Activated T-helper 1 cell treated with anti-CD3 and anti-CD28 coated beads, Interleukin-12 subunit alpha, Interleukin-12 subunit beta, Interleukin-2, Interleukin-4 antibody, amounts not matched to agents 30 ng/mL and 10 ng/mL and 1 ng/mL, durations not matched to agents 14 hours and 24 hours and 36 hours (primary cell): ENCODE measurements around the gene PIK3C2G. TPM values are rescaled to one million over a fixed set of nuclear protein-coding genes. Genes with fewer than 3 reads are reported as not detected.

Source experiments
- DNase-seq: peaks from one replicate; pipeline ENCODE4 v3.0.0; 2021; ENCODE audit warnings: low spot score
- H3K27ac Mint-ChIP-seq: one replicate; pipeline ENCODE4 v1.8.0; 2021; ENCODE audit warnings: mild to moderate bottlenecking, mixed read lengths
- H3K27me3 Mint-ChIP-seq: one replicate; pipeline ENCODE4 v1.8.0; 2022; ENCODE audit warnings: mild to moderate bottlenecking, moderate library complexity, mixed read lengths; ENCODE audit not compliant: insufficient read depth
- H3K36me3 Mint-ChIP-seq: one replicate; pipeline ENCODE4 v1.8.0; 2021; ENCODE audit warnings: low read depth, mixed read lengths
- H3K4me1 Mint-ChIP-seq: one replicate; pipeline ENCODE4 v1.8.0; 2021; ENCODE audit warnings: low read depth, mixed read lengths
- H3K4me3 Mint-ChIP-seq: one replicate; pipeline ENCODE4 v1.8.0; 2021; ENCODE audit warnings: mild to moderate bottlenecking, moderate library complexity, mixed read lengths
- H3K9me3 Mint-ChIP-seq: one replicate; pipeline ENCODE4 v1.8.0; 2021; ENCODE audit warnings: mixed read lengths
- intact Hi-C: fragments of 100-400 bp; cut with micrococcal nuclease; formaldehyde crosslinking; loops from one replicate; pipeline ENCODE4 v1.15.1; 2024
- total RNA-seq: library from RNA; stranded (reverse); gene quantifications from 2 replicates; pipeline ENCODE4 v1.2.3, GENCODE V29; 2022

Gene PIK3C2G
- total RNA-seq, 1 donor from 2014 or later: not detected

DNA sequence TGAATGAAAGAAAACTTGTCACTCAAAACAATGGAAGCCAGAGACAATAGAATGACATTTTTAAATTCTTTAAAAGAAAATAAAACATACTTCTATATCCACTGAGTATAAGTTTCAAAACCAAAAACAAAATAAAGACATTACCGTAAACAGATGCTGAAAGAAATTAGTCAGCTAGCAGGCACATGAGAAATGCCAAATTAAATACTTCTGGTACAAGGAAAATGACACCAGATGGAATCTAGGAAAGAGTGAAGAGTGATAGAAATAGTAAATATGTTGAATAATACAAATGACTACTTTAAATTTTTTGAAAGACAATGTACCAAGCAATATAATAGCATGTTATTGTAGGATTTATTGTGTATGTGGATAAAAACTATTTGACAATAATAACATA, 23.8 kb downstream of the PIK3C2G start:
- Mint-ChIP-seq H3K9me3 (peaks cover 6% of the 10 kb centered on the region), H3K36me3 (no peaks in the 10 kb centered on the region), H3K4me1 (no peaks in the 10 kb centered on the region), H3K27me3 (no peaks in the 10 kb centered on the region), H3K27ac (no peak overlapping the region), H3K4me3 (no peak overlapping the region)
- intact Hi-C loops: no loop called here
- no peak for DNase-seq

DNA sequence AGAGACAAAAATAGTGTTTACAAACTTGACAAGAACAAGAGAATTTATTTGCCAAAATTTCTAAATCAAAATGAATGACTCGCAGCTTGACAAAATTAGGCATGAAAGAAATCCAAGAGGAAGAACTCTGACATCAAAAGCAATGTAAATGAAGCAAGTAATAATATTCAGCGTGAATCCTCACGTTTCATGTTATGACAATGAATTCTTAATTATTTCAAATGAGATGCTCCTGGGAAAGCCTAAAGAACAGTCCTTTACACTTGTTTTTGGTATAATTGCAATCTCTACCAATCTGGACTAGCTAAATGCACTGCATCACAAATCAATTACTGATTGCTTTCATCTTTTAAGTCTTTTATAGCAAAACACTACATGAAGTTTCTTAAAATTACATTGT, 29.1 kb downstream of the PIK3C2G start:
- no peak overlapping the region for H3K4me3 Mint-ChIP-seq
- intact Hi-C loops: no loop called here
- H3K27ac Mint-ChIP-seq: no peak overlapping the region
- no peaks in the 10 kb centered on the region for H3K4me1 Mint-ChIP-seq
- H3K36me3 Mint-ChIP-seq: no peaks in the 10 kb centered on the region
- H3K27me3 Mint-ChIP-seq: no peaks in the 10 kb centered on the region
- peaks cover 3% of the 10 kb centered on the region for H3K9me3 Mint-ChIP-seq
- no peak for DNase-seq

DNA sequence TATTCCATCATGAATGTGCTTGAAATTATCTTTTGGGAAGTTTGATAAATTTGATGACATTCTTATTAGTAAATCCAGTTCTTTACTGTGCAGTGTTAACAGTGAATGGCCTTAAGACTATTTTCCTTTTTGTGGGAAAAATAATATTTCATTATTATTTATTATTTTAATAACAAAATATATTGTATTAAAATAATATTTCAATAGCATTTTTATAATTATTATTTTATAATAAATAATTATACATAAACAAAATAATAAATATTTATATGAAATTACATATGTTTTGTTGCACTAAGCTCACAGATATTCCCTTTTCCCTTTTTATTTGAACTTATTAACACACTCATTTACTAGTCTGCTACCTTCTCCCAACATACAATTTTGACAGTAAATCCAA, 33.6 kb downstream of the PIK3C2G start:
- H3K27me3 Mint-ChIP-seq: no peaks in the 10 kb centered on the region
- no peak overlapping the region for H3K4me3 Mint-ChIP-seq
- H3K4me1 Mint-ChIP-seq: no peaks in the 10 kb centered on the region
- no peak overlapping the region for H3K27ac Mint-ChIP-seq
- intact Hi-C loops: no loop called here
- no peaks in the 10 kb centered on the region for H3K36me3 Mint-ChIP-seq
- DNase-seq: no peak
- H3K9me3 Mint-ChIP-seq: no peaks in the 10 kb centered on the region

DNA sequence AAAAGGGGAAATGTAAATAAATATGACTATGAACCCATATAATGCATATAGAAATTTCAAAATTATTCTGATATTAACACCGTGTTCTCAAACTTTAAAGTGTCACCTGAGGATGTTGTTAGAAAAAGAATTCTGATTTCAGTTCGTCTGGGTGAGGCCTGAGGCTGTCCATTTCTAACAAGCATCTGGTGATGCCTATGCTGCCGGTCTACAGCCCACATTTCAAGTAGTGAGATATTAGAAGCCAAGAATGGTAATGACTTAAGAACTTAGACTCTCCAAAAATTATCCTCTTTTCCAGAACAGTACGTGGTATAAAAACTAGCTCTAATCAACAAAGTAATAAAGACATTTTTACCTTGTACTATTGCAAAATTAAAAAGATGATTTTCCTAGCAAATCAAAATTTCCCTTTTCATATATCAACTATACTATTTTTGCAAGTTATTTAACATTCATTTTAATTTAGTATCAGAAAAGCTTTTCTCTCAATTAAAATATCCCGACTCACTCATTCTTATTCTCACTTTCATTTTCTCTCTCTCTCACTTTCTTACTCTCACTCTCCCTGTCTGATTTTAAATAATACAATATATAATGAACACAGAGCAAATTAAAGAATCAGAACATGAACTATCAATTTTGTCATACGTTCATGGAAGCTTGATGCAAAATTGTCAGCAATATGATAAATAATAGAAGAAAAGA, 35.0 kb downstream of the PIK3C2G start:
- Mint-ChIP-seq H3K36me3 (no peaks in the 10 kb centered on the region), H3K4me1 (no peaks in the 10 kb centered on the region), H3K27ac (no peak overlapping the region), H3K27me3 (no peaks in the 10 kb centered on the region), H3K4me3 (no peak overlapping the region), H3K9me3 (peaks cover 2% of the 10 kb centered on the region)
- intact Hi-C loops: no loop called here
- no peak for DNase-seq

DNA sequence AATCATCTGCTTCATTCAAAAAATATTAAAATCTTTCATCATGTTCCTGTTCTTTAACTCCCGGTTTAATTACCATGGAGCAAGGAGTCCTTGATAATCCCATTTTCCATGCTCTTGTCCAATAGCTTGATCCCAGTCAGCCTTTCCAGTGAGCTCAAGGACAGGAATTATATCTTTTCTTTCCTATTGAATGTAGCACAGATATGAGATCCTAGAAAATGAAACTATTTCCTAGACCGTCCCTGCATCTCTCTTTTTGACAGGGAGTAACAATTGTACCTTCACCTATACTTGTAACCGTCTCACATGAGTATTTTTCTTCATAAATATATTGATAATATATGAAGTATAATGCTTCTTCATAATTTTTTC, 35.6 kb downstream of the PIK3C2G start:
- H3K27ac Mint-ChIP-seq: no peak overlapping the region
- H3K36me3 Mint-ChIP-seq: no peaks in the 10 kb centered on the region
- intact Hi-C loops: no loop called here
- no peaks in the 10 kb centered on the region for H3K27me3 Mint-ChIP-seq
- peaks cover 6% of the 10 kb centered on the region for H3K9me3 Mint-ChIP-seq
- H3K4me1 Mint-ChIP-seq: no peaks in the 10 kb centered on the region
- no peak overlapping the region for H3K4me3 Mint-ChIP-seq
- no peak for DNase-seq

DNA sequence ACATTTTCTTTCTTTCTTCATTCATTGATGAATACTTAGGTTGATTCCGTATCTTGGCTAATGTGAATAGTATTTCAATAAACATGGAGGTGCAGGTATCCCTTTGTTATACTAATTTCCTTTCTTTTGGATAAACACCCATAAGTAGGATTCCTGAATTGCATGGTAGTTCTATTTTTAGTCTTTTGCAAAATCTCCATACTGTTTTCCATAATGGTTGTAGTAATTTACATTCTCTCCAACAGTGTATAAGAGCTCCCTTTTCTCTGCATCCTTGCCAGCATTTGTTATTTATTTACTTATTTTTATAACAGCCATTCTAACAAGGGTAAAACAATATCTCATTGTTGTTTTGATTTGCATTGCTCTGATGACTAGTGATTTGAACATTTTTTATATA, 36.6 kb downstream of the PIK3C2G start:
- intact Hi-C loops: no loop called here
- H3K4me3 Mint-ChIP-seq: no peak overlapping the region
- no peaks in the 10 kb centered on the region for H3K36me3 Mint-ChIP-seq
- no peak overlapping the region for H3K27ac Mint-ChIP-seq
- peaks cover 6% of the 10 kb centered on the region for H3K9me3 Mint-ChIP-seq
- H3K27me3 Mint-ChIP-seq: no peaks in the 10 kb centered on the region
- DNase-seq: no peak
- no peaks in the 10 kb centered on the region for H3K4me1 Mint-ChIP-seq

DNA sequence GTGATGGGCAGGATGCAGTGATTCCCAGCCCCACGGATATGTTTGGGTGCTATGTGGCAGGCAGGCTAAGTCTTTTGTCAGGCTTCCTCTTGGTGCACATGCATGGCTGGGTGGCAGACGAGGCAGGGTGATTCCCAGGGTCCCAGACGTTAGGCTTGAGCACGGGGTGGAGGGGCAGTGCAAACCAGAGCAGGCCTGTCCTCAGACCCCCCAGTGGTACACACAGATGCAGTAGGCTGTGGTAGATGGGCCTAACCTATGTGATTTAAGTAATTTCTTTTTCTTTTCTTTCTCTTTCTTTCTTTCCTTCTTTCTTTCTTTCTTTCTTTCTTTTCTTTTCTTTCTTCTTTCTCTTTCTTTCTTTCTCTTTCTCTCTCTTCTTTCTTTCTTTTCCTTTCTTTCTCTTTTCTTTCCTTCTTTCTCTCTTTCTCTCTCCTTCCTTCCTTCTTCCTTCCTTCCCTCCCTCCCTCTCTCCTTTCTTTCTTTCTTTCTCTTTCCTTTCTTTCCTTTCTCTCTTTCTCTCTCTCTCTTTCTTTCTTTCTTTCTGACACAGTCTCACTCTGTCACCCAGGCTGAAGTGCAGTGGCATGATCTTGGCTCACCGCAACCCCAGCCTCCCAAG, 41.6 kb downstream of the PIK3C2G start:
- H3K27ac Mint-ChIP-seq: no peak overlapping the region
- H3K4me1 Mint-ChIP-seq: no peaks in the 10 kb centered on the region
- H3K36me3 Mint-ChIP-seq: no peaks in the 10 kb centered on the region
- peaks cover 6% of the 10 kb centered on the region for H3K9me3 Mint-ChIP-seq
- H3K27me3 Mint-ChIP-seq: no peaks in the 10 kb centered on the region
- intact Hi-C loops: no loop called here
- no peak overlapping the region for H3K4me3 Mint-ChIP-seq
- no peak for DNase-seq

DNA sequence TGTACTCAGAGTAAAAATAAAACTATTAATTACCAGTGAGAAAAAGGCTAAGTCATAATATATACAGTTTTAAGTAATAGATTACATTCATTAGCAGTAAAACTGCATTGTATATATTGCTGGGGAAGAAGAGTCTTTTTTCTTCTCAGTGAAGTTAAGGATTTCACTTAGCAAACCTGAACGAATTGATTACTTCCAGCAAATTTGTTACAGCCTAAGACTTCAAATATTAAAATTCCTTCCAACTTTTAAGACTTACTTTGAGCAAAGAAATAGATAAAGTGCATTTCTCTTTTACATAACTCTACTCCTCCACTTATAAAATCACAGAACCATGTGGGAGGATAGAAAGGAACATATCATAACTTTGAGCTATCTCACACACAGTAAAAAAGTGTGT, 43.3 kb downstream of the PIK3C2G start:
- no peak for DNase-seq
- Mint-ChIP-seq H3K9me3 (peaks cover 6% of the 10 kb centered on the region), H3K36me3 (no peaks in the 10 kb centered on the region), H3K27me3 (no peaks in the 10 kb centered on the region), H3K27ac (no peak overlapping the region), H3K4me1 (no peaks in the 10 kb centered on the region), H3K4me3 (no peak overlapping the region)
- intact Hi-C loops: no loop called here

DNA sequence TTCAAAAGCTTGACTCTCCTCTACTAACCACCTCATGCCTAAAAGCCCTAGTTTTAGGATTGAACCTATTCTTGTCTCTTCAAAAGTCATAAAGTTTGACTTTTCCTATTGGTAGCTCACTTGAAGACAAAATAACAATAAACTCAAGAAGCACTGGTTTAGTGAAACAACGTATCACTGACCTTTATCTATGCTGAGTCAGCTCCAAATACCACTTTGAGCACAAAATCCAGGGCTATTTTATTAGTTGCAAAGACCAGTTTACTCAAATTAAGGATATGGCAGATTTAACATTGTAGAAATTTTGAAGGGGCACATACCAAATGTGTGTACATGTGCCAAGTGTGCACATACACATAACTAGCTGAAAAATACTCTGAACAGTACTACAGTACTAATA, 45.0 kb downstream of the PIK3C2G start:
- intact Hi-C loops: no loop called here
- Mint-ChIP-seq H3K36me3 (no peaks in the 10 kb centered on the region), H3K9me3 (peaks cover 4% of the 10 kb centered on the region), H3K4me1 (no peaks in the 10 kb centered on the region), H3K27ac (no peak overlapping the region), H3K4me3 (no peak overlapping the region), H3K27me3 (no peaks in the 10 kb centered on the region)
- no peak for DNase-seq

DNA sequence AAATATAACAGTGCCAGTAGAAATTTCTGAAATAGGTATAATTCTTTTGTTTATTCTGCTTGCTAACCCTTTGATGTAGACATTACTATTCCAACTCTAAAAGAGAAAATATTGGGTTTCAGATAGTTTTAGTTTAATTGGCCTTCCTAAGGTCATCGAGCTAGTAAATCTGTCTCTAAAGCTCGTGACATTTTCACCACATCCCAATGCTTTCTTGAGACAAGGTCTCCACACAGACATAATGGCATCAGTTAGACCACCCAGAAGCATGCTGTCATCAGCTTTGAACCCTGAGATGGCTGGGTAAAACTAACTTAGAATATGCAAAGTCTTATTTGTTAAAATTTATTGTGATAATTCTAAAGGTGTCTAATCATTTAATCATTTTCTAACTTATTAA, 52.0 kb downstream of the PIK3C2G start:
- Mint-ChIP-seq H3K27ac (no peak overlapping the region), H3K4me1 (no peaks in the 10 kb centered on the region), H3K36me3 (no peaks in the 10 kb centered on the region), H3K4me3 (no peak overlapping the region), H3K9me3 (no peaks in the 10 kb centered on the region), H3K27me3 (no peaks in the 10 kb centered on the region)
- DNase-seq: no peak
- intact Hi-C loops: no loop called here

DNA sequence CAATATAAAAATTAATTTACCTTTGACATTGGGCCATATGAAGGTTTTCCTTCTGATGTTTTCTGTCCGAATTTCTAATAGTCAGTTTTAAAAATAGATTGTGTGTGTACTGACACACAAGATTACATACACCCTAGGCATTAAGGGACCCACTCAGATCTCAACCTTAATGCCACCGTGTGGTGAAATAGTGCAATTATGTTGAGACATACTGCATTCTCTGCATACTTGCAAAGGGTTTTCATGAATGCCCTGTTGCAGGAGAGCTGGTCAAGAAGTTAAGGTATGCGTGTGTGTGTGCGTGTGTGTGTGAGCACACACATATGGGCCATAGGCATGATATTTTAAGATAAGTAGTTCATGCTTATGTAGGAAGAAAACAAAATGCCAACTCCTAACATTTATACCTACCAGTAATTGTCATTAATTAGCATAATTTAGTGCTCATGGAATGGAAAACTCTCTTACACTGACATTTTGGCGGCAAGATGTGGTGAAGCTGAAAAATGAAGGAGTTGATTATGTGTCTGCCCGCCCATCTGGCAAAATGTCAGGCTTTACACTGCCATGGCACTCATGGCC, 58.8 kb downstream of the PIK3C2G start:
- no peak overlapping the region for H3K4me3 Mint-ChIP-seq
- no peaks in the 10 kb centered on the region for H3K4me1 Mint-ChIP-seq
- H3K27ac Mint-ChIP-seq: no peak overlapping the region
- intact Hi-C loops: no loop called here
- H3K36me3 Mint-ChIP-seq: no peaks in the 10 kb centered on the region
- no peaks in the 10 kb centered on the region for H3K27me3 Mint-ChIP-seq
- DNase-seq: no peak
- no peaks in the 10 kb centered on the region for H3K9me3 Mint-ChIP-seq

DNA sequence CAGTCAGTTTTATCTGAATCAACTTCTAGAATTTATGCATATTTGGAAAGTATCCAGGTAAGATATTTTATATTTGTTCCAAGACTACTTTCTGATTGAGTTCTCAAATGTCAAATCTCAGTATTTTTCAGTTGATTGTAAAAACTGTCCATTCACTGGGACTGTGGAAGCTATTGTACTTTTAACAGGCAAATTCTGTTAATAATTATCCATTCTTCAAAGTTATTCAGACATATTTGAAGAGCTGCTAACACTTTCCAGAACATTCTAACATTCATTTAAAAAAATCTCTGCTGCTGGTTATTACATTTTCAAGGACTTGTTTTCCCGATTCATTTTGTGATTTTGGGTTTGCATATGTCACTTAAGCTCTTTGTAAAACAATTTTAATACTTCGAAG, 59.7 kb downstream of the PIK3C2G start:
- Mint-ChIP-seq H3K27me3 (no peaks in the 10 kb centered on the region), H3K4me3 (no peak overlapping the region), H3K4me1 (no peaks in the 10 kb centered on the region), H3K27ac (no peak overlapping the region), H3K36me3 (no peaks in the 10 kb centered on the region), H3K9me3 (no peaks in the 10 kb centered on the region)
- DNase-seq: no peak
- intact Hi-C loops: no loop called here

DNA sequence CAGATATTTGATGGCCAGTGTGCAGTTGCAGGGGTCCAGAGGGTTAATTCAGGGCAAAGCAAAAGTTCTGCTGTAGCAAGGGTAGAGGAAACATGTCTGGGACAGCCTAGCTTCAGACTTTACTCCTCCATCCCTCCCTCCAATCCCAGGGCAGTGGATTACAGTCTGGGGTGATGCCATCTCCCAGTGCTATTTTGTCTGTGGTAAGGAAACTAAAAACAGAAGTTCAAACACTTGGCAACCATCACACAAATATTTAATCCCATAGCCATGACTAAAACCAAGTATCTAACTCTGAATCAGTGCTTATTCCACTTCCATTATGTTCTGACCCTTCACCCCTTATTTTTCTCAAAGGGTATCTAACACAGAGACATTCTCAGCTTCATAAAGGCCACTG, 61.8 kb downstream of the PIK3C2G start:
- no peaks in the 10 kb centered on the region for H3K27me3 Mint-ChIP-seq
- no peak overlapping the region for H3K4me3 Mint-ChIP-seq
- DNase-seq: no peak
- H3K9me3 Mint-ChIP-seq: no peaks in the 10 kb centered on the region
- H3K27ac Mint-ChIP-seq: no peak overlapping the region
- no peaks in the 10 kb centered on the region for H3K36me3 Mint-ChIP-seq
- intact Hi-C loops: no loop called here
- H3K4me1 Mint-ChIP-seq: no peaks in the 10 kb centered on the region
